H9 (cell line): Measurements from ENCODE around the gene CHST2. TPM values are rescaled to one million over a fixed set of nuclear protein-coding genes. Genes with fewer than 3 reads are reported as not detected.

Source experiments
- DNase-seq: peaks from one replicate; pipeline ENCODE4 v3.0.0-alpha.2; 2017
- H2AFZ ChIP-seq: one replicate; pipeline ENCODE4 v1.6.1; 2013; ENCODE audit warnings: mild to moderate bottlenecking, low read length, control low read depth, moderate library complexity
- H2AK5ac ChIP-seq: 2 replicates; pipeline ENCODE4 v1.6.1; 2013; ENCODE audit warnings: low read length, control low read depth, mixed read lengths; ENCODE audit not compliant: insufficient read length
- H2BK120ac ChIP-seq: one replicate; pipeline ENCODE4 v1.6.1; 2013; ENCODE audit warnings: low read depth, mild to moderate bottlenecking, low read length, control low read depth, inconsistent platforms; ENCODE audit not compliant: poor library complexity, severe bottlenecking
- H2BK12ac ChIP-seq: 2 replicates; pipeline ENCODE4 v1.6.1; 2013; ENCODE audit warnings: low read length, control low read depth, mixed read lengths, low read depth; ENCODE audit not compliant: insufficient read length
- H2BK15ac ChIP-seq: 2 replicates; pipeline ENCODE4 v1.6.1; 2013; ENCODE audit warnings: low read depth, low read length, control low read depth
- H2BK20ac ChIP-seq: one replicate; pipeline ENCODE4 v1.6.1; 2013; ENCODE audit warnings: low read depth, mild to moderate bottlenecking, low read length, control low read depth, inconsistent platforms; ENCODE audit not compliant: poor library complexity, severe bottlenecking
- H2BK5ac ChIP-seq: 2 replicates; pipeline ENCODE4 v1.6.1; 2013; ENCODE audit warnings: low read length, control low read depth, mixed read lengths; ENCODE audit not compliant: insufficient read length
- H3K14ac ChIP-seq: 2 replicates; pipeline ENCODE4 v1.6.1; 2013; ENCODE audit warnings: low read length, control low read depth; ENCODE audit not compliant: insufficient read depth
- H3K18ac ChIP-seq: 2 replicates; pipeline ENCODE4 v1.6.1; 2013; ENCODE audit warnings: low read depth, mild to moderate bottlenecking, mixed read lengths, low read length, control low read depth; ENCODE audit not compliant: insufficient read length
- H3K23ac ChIP-seq: 2 replicates; pipeline ENCODE4 v1.6.1; 2013; ENCODE audit warnings: low read length, control low read depth, mixed read lengths, low read depth; ENCODE audit not compliant: insufficient read length
- H3K23me2 ChIP-seq: 2 replicates; pipeline ENCODE4 v1.6.1; 2013; ENCODE audit warnings: low read depth, mild to moderate bottlenecking, mixed read lengths, low read length, control low read depth; ENCODE audit not compliant: insufficient read length, poor library complexity, severe bottlenecking
- H3K27ac ChIP-seq: 2 replicates; pipeline ENCODE4 v1.5.1; 2013; ENCODE audit warnings: low read length, control low read depth, mixed read lengths, low read depth; ENCODE audit not compliant: insufficient read length
- H3K27me3 ChIP-seq: 2 replicates; pipeline ENCODE4 v1.6.1; 2013; ENCODE audit warnings: low read length, control low read depth, inconsistent platforms; ENCODE audit not compliant: insufficient read depth
- H3K4ac ChIP-seq: 2 replicates; pipeline ENCODE4 v1.6.1; 2013; ENCODE audit warnings: low read depth, mild to moderate bottlenecking, control low read depth, inconsistent platforms, low read length, moderate library complexity
- H3K4me1 ChIP-seq: 2 replicates; pipeline ENCODE4 v1.6.1; 2013; ENCODE audit warnings: low read length, control low read depth, inconsistent platforms; ENCODE audit not compliant: insufficient read depth
- H3K4me2 ChIP-seq: 2 replicates; pipeline ENCODE4 v1.6.1; 2013; ENCODE audit warnings: low read length, control low read depth, mixed read lengths; ENCODE audit not compliant: insufficient read length, insufficient read depth
- H3K56ac ChIP-seq: 2 replicates; pipeline ENCODE4 v1.6.1; 2013; ENCODE audit warnings: low read depth, mild to moderate bottlenecking, mixed read lengths, low read length, control low read depth; ENCODE audit not compliant: insufficient read length
- H3K79me1 ChIP-seq: 2 replicates; pipeline ENCODE4 v1.6.1; 2013; ENCODE audit warnings: low read depth, mild to moderate bottlenecking, moderate library complexity, low read length, control low read depth, inconsistent platforms; ENCODE audit not compliant: insufficient read depth, poor library complexity, severe bottlenecking
- H3K79me2 ChIP-seq: 2 replicates; pipeline ENCODE4 v1.6.1; 2013; ENCODE audit warnings: low read length, control low read depth, inconsistent platforms; ENCODE audit not compliant: insufficient read depth
- H3K9ac ChIP-seq: 2 replicates; pipeline ENCODE4 v1.6.1; 2013; ENCODE audit warnings: low read length, control low read depth, mixed read lengths; ENCODE audit not compliant: insufficient read length; ENCODE audit errors: extremely low read depth
- H3K9me3 ChIP-seq: one replicate; pipeline ENCODE4 v1.6.1; 2013; ENCODE audit warnings: low read depth, low read length, inconsistent platforms; ENCODE audit not compliant: control insufficient read depth
- H3T11ph ChIP-seq: one replicate; pipeline ENCODE4 v1.6.1; 2013; ENCODE audit warnings: mild to moderate bottlenecking, low read length, control low read depth, inconsistent platforms
- H4K20me1 ChIP-seq: one replicate; pipeline ENCODE4 v1.6.1; 2013; ENCODE audit not compliant: control insufficient read depth, insufficient read length, insufficient read depth
- H4K5ac ChIP-seq: 2 replicates; pipeline ENCODE4 v1.6.1; 2013; ENCODE audit warnings: low read depth, mild to moderate bottlenecking, mixed read lengths, low read length, control low read depth; ENCODE audit not compliant: insufficient read length
- H4K8ac ChIP-seq: replicated peaks from 2 replicates; pipeline ENCODE4 v1.6.1; 2013; ENCODE audit warnings: low read length, control low read depth, mixed read lengths, low read depth; ENCODE audit not compliant: insufficient read length
- H4K91ac ChIP-seq: 2 replicates; pipeline ENCODE4 v1.6.1; 2013; ENCODE audit warnings: low read depth, mild to moderate bottlenecking, moderate library complexity, mixed read lengths, low read length, control low read depth; ENCODE audit not compliant: insufficient read length
- H3K27ac Mint-ChIP-seq, 3 experiments: 2 replicates in 2 of 3; 3 replicates in 1 of 3; pipeline ENCODE4 v1.8.0; 2020 to 2021; ENCODE audit warnings: mixed read lengths in 3 of 3, mild to moderate bottlenecking in 1 of 3, moderate library complexity in 1 of 3
- H3K27me3 Mint-ChIP-seq: 2 replicates; pipeline ENCODE4 v1.8.0; 2021; ENCODE audit warnings: low read depth, mild to moderate bottlenecking, moderate library complexity, mixed read lengths
- H3K36me3 Mint-ChIP-seq, 3 experiments: 2 replicates in 2 of 3; 3 replicates in 1 of 3; pipeline ENCODE4 v1.8.0; 2020 to 2021; ENCODE audit warnings: low read depth in 3 of 3, mixed read lengths in 3 of 3; ENCODE audit not compliant: insufficient read depth in 1 of 3
- H3K4me1 Mint-ChIP-seq, 2 experiments: 2 replicates each; pipeline ENCODE4 v1.8.0; 2020; ENCODE audit warnings: mixed read lengths in 2 of 2
- H3K4me3 Mint-ChIP-seq, 2 experiments: 2 replicates in 1 of 2; 3 replicates in 1 of 2; pipeline ENCODE4 v1.8.0; 2020 to 2021; ENCODE audit warnings: mild to moderate bottlenecking in 2 of 2, mixed read lengths in 2 of 2, moderate library complexity in 1 of 2
- H3K9me3 Mint-ChIP-seq, 2 experiments: 2 replicates in 1 of 2; 3 replicates in 1 of 2; pipeline ENCODE4 v1.8.0; 2020; ENCODE audit warnings: mild to moderate bottlenecking in 2 of 2, mixed read lengths in 2 of 2, moderate library complexity in 1 of 2
- CTCF ChIP-seq: fragments of 200-600 bp; sonication (generic); conservative IDR thresholded peaks from 3 replicates; pipeline ENCODE4 v1.8.0; 2021; ENCODE audit warnings: antibody characterized with exemption, mild to moderate bottlenecking
- WGBS: extraction: QIAGEN DNeasy Blood & Tissue Kit; methylation state at CpG from one replicate; pipeline ENCODE4 v1.1.7; 2013; ENCODE audit warnings: missing lambda C conversion rate, low lambda C conversion rate, mixed read lengths; ENCODE audit not compliant: insufficient read length; ENCODE audit errors: extremely low coverage; 5-methylcytosine and 5-hydroxymethylcytosine counted together
- total RNA-seq: library from RNA; stranded (reverse); gene quantifications from 2 replicates; pipeline ENCODE4 v1.2.1, GENCODE V29; 2021

Gene CHST2
- total RNA-seq, 1 experiment from 2014 or later, result 5.8 TPM

GRCh38 chr3:143140550-143140949, 21.0 kb downstream of the CHST2 start:
- no peak overlapping the region for H2BK120ac ChIP-seq
- H3K14ac ChIP-seq, result no peak overlapping the region
- Mint-ChIP-seq H3K36me3 (no peaks in the 10 kb centered on the region; a peak in 1 of 7 replicates), H3K4me3 (no peak overlapping the region), H3K27ac (no peak overlapping the region; a peak in 2 of 7 replicates), H3K9me3 (no peaks in the 10 kb centered on the region), H3K27me3 (0 out of 2 replicates have a peak, but pooled peaks cover 1% of the 10 kb centered on the region), H3K4me1 (peaks cover 2 to 9% of the 10 kb centered on the region in 2 experiments)
- H3K23ac ChIP-seq, result no peak overlapping the region
- no peak overlapping the region for H3K56ac ChIP-seq
- TF ChIP-seq CTCF, result no peak
- H2BK20ac ChIP-seq, result no peak overlapping the region
- H4K91ac ChIP-seq, result no peak overlapping the region
- H2AK5ac ChIP-seq, result no peak overlapping the region
- H4K20me1 ChIP-seq, result no peaks in the 10 kb centered on the region
- H2AFZ ChIP-seq, result no peak overlapping the region
- H3K4ac ChIP-seq, result no peak overlapping the region
- H3K18ac ChIP-seq, result no peak overlapping the region
- H3K4me1 ChIP-seq, result peaks cover 4% of the 10 kb centered on the region; the same call in 1 of the 2 replicates
- H2BK5ac ChIP-seq, result no peak overlapping the region
- no peaks in the 10 kb centered on the region for H3K27me3 ChIP-seq
- no peak overlapping the region for H4K8ac ChIP-seq
- DNase-seq, result no peak
- no peaks in the 10 kb centered on the region for H3K23me2 ChIP-seq
- no peaks in the 10 kb centered on the region for H3K79me2 ChIP-seq
- no peak overlapping the region for H4K5ac ChIP-seq
- no peak overlapping the region for H3K9ac ChIP-seq
- H3T11ph ChIP-seq, result no peak overlapping the region
- H3K9me3 ChIP-seq, result no peaks in the 10 kb centered on the region
- H3K4me2 ChIP-seq, result no peak overlapping the region
- H2BK15ac ChIP-seq, result no peak overlapping the region
- no peaks in the 10 kb centered on the region for H3K79me1 ChIP-seq
- no CpG with 5 or more reads among the region's 6 CpGs for WGBS
- no peak overlapping the region for H3K27ac ChIP-seq
- no peak overlapping the region for H2BK12ac ChIP-seq
